Coronary artery (tissue), 2 donors: ENCODE results near the gene RAB5IF.

ENCODE experiments used
- DNase-seq: peaks from one replicate; pipeline ENCODE4 v3.0.0-alpha.2; 2017; ENCODE audit warnings: low spot score
- H3K27ac ChIP-seq, 2 donors: fragments of 200-600 bp; sonication (generic); one replicate each; pipeline ENCODE4 v1.5.1; 2016 to 2019
- H3K4me3 ChIP-seq: fragments of 200-600 bp; sonication (generic); 2 replicates; pipeline ENCODE4 v1.5.1; 2016; ENCODE audit warnings: mild to moderate bottlenecking, moderate library complexity
- TF ChIP-seq, protein P1 (sequence below): fragments of 200-600 bp; sonication (generic); IDR thresholded peaks from one replicate; pipeline ENCODE4 v1.5.1; 2019; ENCODE audit warnings: antibody characterized with exemption

Gene RAB5IF

GRCh38 chr20:36642136-36642535, 36.6 kb downstream of the RAB5IF start:
- no peak overlapping the region for H3K27ac ChIP-seq
- TF ChIP-seq, protein P1, sequence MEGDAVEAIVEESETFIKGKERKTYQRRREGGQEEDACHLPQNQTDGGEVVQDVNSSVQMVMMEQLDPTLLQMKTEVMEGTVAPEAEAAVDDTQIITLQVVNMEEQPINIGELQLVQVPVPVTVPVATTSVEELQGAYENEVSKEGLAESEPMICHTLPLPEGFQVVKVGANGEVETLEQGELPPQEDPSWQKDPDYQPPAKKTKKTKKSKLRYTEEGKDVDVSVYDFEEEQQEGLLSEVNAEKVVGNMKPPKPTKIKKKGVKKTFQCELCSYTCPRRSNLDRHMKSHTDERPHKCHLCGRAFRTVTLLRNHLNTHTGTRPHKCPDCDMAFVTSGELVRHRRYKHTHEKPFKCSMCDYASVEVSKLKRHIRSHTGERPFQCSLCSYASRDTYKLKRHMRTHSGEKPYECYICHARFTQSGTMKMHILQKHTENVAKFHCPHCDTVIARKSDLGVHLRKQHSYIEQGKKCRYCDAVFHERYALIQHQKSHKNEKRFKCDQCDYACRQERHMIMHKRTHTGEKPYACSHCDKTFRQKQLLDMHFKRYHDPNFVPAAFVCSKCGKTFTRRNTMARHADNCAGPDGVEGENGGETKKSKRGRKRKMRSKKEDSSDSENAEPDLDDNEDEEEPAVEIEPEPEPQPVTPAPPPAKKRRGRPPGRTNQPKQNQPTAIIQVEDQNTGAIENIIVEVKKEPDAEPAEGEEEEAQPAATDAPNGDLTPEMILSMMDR, result no peak
- H3K4me3 ChIP-seq, result no peak overlapping the region
- no peak for DNase-seq

GRCh38 chr20:36644032-36644705, 38.6 kb downstream of the RAB5IF start:
- TF ChIP-seq, protein P1, result no peak
- H3K27ac ChIP-seq, result no peak overlapping the region
- H3K4me3 ChIP-seq, result no peak overlapping the region
- DNase-seq, result no peak

DNA sequence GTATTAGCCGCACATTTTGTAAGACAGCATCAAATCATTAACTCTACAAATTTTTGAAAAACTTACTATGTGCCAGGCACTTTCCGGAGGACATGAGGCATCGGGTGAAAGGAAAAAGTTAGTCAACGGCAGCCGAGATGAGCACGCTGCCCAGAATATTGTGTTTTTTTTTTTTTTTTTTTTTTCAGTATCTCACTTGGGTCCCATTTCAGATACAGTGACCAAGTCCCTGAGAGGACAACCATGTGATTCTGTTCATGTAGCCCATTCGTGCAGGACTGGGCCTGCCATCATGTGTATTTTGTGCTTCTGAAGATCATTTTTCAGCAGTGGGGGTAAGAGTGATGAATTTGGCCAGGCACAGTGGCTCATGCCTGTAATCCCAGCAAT, 39.1 kb downstream of the RAB5IF start:
- Histone ChIP-seq H3K4me3 (no peak overlapping the region), H3K27ac (no peak overlapping the region)
- TF ChIP-seq, protein P1, result no peak
- no peak for DNase-seq

- DNase-seq, result no peak
- Histone ChIP-seq H3K4me3 (no peak overlapping the region), H3K27ac (no peak overlapping the region)
- TF ChIP-seq, protein P1, result no peak
Observed at GRCh38 chr20:36645353-36645752, 39.8 kb downstream of the RAB5IF start.

GRCh38 chr20:36645998-36646397, 40.4 kb downstream of the RAB5IF start, which contains the start of gene SLA2:
Gene SLA2 (minus strand): TSS chr20:36646196. CDS start chr20:36641335, 4,861 bp downstream.
- TF ChIP-seq, protein P1, result no peak
- DNase-seq, result no peak
- no peak within 1 kb of the TSS for H3K27ac ChIP-seq
- H3K4me3 ChIP-seq, result no peak within 1 kb of the TSS

DNA sequence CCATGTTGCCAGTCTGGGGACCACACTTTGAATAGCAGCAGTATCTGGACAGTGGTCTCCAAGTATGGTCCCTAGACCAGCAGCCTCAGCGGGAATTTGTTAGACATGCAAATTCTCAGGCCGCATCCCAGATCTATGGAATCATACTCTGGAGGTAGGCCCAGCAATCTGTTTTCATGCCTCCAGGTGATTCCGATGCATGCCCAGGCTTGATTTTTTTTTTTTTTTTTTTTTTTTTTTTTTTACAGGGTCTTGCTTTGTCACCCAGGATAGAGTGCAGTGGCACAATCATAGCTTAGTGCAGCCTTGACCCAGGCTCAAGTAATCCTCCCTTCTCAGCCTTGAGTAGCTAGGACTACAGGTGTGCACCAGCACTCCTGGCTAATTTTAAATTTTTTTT, 41.1 kb downstream of the RAB5IF start:
- no peak overlapping the region for H3K27ac ChIP-seq
- DNase-seq, result no peak
- H3K4me3 ChIP-seq, result no peak overlapping the region
- TF ChIP-seq, protein P1, result no peak
